Measurements from ENCODE around the gene CATSPERZ. TPM values are rescaled to one million over a fixed set of nuclear protein-coding genes. Genes with fewer than 3 reads are reported as not detected.
A peak's percentile ranks its signal among the peaks of the same experiment; 100 is the strongest.
"Not testable (repeated sequence)": the region's sequence is repeated elsewhere in the genome, so short reads cannot be mapped to it uniquely, and the experiment has no call there.

Gene CATSPERZ
- total and polyA plus RNA-seq, 9 donors: not detected

DNA sequence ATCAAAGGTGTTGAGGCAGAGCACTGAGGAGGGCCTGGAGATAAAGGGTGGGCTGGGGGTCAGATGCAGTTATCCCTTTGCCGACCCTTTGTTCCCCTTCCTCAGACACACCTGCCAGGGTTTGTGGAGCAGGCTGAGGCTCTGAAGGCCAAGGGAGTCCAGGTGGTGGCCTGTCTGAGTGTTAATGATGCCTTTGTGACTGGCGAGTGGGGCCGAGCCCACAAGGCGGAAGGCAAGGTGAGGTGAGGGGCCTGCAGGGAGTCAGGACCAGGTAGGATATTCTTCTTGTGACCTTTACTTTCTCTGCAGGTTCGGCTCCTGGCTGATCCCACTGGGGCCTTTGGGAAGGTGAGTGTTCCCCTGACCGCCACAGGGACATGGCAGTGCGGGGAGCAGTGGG lies 20.4 kb downstream of the CATSPERZ start:
- H3K4me3 ChIP-seq: no peak overlapping the region
- no peak overlapping the region for H3K27ac ChIP-seq
- peaks cover 9% of the 10 kb centered on the region for H3K4me1 ChIP-seq (ENCODE audit: insufficient read depth)
- no peaks in the 10 kb centered on the region for H3K36me3 ChIP-seq
- H3K27me3 ChIP-seq: no peaks in the 10 kb centered on the region
- peak in 1 of 5 donors; percentile 32 for DNase-seq
- no peaks in the 10 kb centered on the region for H3K9me3 ChIP-seq
- TF ChIP-seq, protein P1, sequence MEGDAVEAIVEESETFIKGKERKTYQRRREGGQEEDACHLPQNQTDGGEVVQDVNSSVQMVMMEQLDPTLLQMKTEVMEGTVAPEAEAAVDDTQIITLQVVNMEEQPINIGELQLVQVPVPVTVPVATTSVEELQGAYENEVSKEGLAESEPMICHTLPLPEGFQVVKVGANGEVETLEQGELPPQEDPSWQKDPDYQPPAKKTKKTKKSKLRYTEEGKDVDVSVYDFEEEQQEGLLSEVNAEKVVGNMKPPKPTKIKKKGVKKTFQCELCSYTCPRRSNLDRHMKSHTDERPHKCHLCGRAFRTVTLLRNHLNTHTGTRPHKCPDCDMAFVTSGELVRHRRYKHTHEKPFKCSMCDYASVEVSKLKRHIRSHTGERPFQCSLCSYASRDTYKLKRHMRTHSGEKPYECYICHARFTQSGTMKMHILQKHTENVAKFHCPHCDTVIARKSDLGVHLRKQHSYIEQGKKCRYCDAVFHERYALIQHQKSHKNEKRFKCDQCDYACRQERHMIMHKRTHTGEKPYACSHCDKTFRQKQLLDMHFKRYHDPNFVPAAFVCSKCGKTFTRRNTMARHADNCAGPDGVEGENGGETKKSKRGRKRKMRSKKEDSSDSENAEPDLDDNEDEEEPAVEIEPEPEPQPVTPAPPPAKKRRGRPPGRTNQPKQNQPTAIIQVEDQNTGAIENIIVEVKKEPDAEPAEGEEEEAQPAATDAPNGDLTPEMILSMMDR (IDR thresholded peaks at IDR 0.05): no peak
- TF ChIP-seq POLR2A (IDR thresholded peaks at IDR 0.05) (no peak), EP300 (IDR thresholded peaks at IDR 0.05) (no peak)
- intact Hi-C loops (cut with DNase I): no loop called here
- 90 to 93% (median 90%) methylated on average over 7 of the region's 7 CpGs for WGBS, 3 donors

GRCh38 chr11:64321026-64321425 lies 20.9 kb downstream of the CATSPERZ start:
- H3K9me3 ChIP-seq: no peaks in the 10 kb centered on the region
- TF ChIP-seq, protein P1 (IDR thresholded peaks at IDR 0.05): no peak
- TF ChIP-seq POLR2A (IDR thresholded peaks at IDR 0.05): no peak
- TF ChIP-seq EP300 (IDR thresholded peaks at IDR 0.05): no peak
- H3K27ac ChIP-seq: no peak overlapping the region
- DNase-seq: no peak
- H3K4me1 ChIP-seq (ENCODE audit: insufficient read depth): peaks cover 9% of the 10 kb centered on the region
- no peaks in the 10 kb centered on the region for H3K27me3 ChIP-seq
- no peaks in the 10 kb centered on the region for H3K36me3 ChIP-seq
- H3K4me3 ChIP-seq: no peak overlapping the region
- WGBS, 3 donors: 60 to 68% (median 65%) methylated on average over 5 of the region's 5 CpGs
- intact Hi-C loops (cut with DNase I): no loop called here

GRCh38 chr11:64321533-64321932 lies 21.4 kb downstream of the CATSPERZ start:
- TF ChIP-seq POLR2A (IDR thresholded peaks at IDR 0.05) (no peak), EP300 (IDR thresholded peaks at IDR 0.05) (no peak)
- DNase-seq: peak in 1 of 5 donors; percentile 30
- intact Hi-C loops (cut with DNase I): no loop called here
- Histone ChIP-seq H3K4me3 (no peak overlapping the region), H3K4me1 (ENCODE audit: insufficient read depth) (peaks cover 9% of the 10 kb centered on the region), H3K9me3 (no peaks in the 10 kb centered on the region), H3K27me3 (no peaks in the 10 kb centered on the region), H3K36me3 (no peaks in the 10 kb centered on the region), H3K27ac (no peak overlapping the region)
- 87 to 91% (median 91%) methylated on average over 5 of the region's 5 CpGs for WGBS, 3 donors

DNA sequence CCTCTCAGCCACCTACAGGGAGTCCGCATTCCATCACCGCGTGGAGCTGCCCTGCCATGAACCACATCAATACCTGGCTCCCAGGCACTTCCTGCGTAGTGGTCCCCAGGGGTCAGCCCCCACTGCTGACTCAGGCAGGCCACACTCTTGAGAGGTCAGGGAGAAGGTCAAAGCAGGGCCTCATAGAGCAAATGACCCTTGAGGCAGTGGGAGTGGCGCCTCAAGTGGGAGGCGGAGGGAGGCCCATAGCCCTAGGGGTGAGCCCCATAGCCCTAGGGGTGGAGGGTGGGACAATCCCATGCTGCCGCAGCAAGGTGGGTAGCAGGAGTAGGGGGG lies 22.7 kb downstream of the CATSPERZ start:
- DNase-seq: peak in 1 of 5 donors; percentile 35
- H3K27ac ChIP-seq: no peak overlapping the region

DNA sequence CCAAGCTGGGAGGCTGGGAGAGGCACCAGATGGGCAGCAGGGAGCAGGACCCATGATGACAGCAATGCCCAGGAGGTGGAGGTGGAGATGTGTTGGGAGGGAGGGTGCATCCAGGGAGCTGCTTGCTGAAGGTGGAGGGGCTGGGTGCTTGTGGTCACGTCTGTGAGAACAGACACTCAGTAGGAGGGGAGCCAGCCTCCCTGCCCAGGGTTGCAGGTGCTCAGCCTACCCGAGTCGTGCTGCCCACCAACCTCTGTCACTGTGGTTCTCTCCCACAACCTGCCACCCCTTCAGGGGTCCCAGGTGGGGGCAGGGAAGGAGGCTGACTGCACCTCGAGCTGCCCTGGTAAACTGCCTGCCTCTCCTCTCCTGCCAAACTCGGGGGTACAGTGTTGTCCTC lies 23.2 kb downstream of the CATSPERZ start:
- H3K27ac ChIP-seq: no peak overlapping the region
- H3K9me3 ChIP-seq: no peaks in the 10 kb centered on the region
- H3K4me3 ChIP-seq: no peak overlapping the region
- peaks cover 7% of the 10 kb centered on the region for H3K4me1 ChIP-seq (ENCODE audit: insufficient read depth)
- H3K27me3 ChIP-seq: no peaks in the 10 kb centered on the region
- DNase-seq: peak in 1 of 5 donors; percentile 31
- H3K36me3 ChIP-seq: no peaks in the 10 kb centered on the region
- WGBS, 3 donors: 51 to 64% (median 54%) methylated on average over 5 of the region's 5 CpGs
- intact Hi-C loops (cut with DNase I): no loop called here
- TF ChIP-seq EP300 (IDR thresholded peaks at IDR 0.05): no peak
- TF ChIP-seq, protein P1 (IDR thresholded peaks at IDR 0.05): no peak
- TF ChIP-seq POLR2A (IDR thresholded peaks at IDR 0.05): no peak

More for the DNA sequence above, 22.7 kb downstream of the CATSPERZ start:
- H3K4me1 ChIP-seq (ENCODE audit: insufficient read depth): peaks cover 7% of the 10 kb centered on the region
- WGBS, 3 donors: 73 to 81% (median 74%) methylated on average over 7 of the region's 7 CpGs
- no peaks in the 10 kb centered on the region for H3K27me3 ChIP-seq
- H3K9me3 ChIP-seq: no peaks in the 10 kb centered on the region
- TF ChIP-seq, protein P1 (IDR thresholded peaks at IDR 0.05): no peak
- TF ChIP-seq POLR2A (IDR thresholded peaks at IDR 0.05) (no peak), EP300 (IDR thresholded peaks at IDR 0.05) (no peak)
- intact Hi-C loops (cut with DNase I): no loop called here
- no peaks in the 10 kb centered on the region for H3K36me3 ChIP-seq
- H3K4me3 ChIP-seq: no peak overlapping the region

DNA sequence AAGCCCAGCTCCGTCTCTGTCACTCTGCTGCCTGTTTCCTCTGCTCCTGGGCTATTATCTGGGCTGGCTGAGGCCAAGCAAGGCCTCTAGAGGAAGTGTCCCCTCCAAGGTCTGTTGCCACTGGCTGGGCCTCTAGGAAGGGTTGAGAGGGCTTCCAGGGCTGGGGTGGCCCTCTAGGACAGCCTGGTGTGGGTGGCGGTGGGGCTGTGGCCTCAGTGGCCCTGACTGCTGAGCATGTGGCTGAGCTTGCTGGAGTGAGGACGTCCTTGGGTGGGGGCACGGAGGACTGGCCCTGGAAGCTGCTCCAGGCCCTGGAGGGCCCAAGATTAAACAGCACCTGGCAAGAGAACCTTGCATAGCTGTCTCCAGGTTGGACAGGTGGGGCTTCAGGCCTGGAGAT lies 23.8 kb downstream of the CATSPERZ start:
- H3K4me3 ChIP-seq; H3K27ac ChIP-seq; H3K9me3 ChIP-seq; DNase-seq; H3K36me3 ChIP-seq; H3K4me1 ChIP-seq (ENCODE audit: insufficient read depth); intact Hi-C loops (cut with DNase I); H3K27me3 ChIP-seq: not testable (repeated sequence)
- 69 to 88% (median 73%) methylated on average over 4 of the region's 4 CpGs for WGBS, 3 donors

Data from ovary (tissue), 9 donors.